GM21717 (cell line): ENCODE measurements around the gene VPS52.
A peak's percentile ranks its signal among the peaks of the same experiment; 100 is the strongest.

Experiments used
- ATAC-seq: cut with Tn5 transposase; IDR thresholded peaks from one replicate; pipeline ENCODE4 v1.9.1; 2021; ENCODE audit warnings: mild to moderate bottlenecking, moderate library complexity; ENCODE audit not compliant: unreplicated experiment

The VPS52 gene

GRCh38 chr6:33271468-33272274 lies at the start of gene VPS52, which contains the start of gene RPS18:
TSS of gene VPS52 (minus strand) at chr6:33271876. CDS start at chr6:33271675, 201 bp downstream.
TSS of gene RPS18 (plus strand) at chr6:33272075. CDS start at chr6:33272120, 45 bp downstream.
- peak; percentile 54 for ATAC-seq

GRCh38 chr6:33321227-33321626 lies 49.6 kb upstream of the VPS52 start:
- ATAC-seq: no peak

DNA sequence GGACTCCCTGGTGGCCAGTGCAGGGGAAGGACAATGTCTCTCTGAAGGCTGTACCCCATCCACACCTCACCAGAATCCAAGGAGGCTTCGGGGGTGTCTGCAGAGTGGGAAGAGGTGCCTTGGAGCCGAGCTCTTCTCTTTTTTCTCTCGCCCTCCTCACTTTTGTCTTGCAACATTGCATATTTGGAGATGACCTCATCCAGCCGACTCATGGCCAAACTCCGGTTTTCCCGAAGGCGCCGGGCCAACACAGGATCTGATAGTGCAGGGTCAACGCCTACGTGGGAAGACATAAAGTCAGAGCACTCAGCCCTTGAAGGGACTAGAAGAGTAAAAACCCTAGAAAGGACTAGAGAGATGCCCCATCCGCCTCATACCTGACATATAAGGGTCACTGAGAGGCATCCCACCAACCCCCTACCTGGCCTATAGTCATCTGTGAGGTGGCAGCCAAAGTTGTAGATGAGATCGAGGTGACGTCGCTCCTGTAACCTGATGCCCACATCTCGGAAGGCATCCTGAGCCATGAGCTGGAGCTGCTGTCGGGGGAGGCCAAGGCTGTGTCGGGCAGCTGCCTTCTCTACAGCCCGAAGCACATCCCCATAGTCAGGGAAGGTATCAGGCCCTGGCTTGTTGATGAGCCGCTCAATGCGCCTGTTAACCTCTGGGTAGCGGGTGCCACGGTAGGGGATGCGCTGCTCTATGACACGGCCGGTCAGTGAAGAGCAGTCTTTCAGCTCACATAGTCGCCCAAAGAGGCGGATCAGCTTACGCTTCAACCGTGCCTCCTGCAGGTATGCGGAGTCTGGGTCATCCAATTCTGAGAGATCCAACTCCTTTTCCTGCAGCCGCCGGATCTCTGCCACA lies 48.9 kb upstream of the VPS52 start:
- no peak for ATAC-seq

- no peak for ATAC-seq
Measured at GRCh38 chr6:33319939-33320314, 48.3 kb upstream of the VPS52 start.

GRCh38 chr6:33318426-33319073 lies 46.9 kb upstream of the VPS52 start:
- no peak for ATAC-seq

DNA sequence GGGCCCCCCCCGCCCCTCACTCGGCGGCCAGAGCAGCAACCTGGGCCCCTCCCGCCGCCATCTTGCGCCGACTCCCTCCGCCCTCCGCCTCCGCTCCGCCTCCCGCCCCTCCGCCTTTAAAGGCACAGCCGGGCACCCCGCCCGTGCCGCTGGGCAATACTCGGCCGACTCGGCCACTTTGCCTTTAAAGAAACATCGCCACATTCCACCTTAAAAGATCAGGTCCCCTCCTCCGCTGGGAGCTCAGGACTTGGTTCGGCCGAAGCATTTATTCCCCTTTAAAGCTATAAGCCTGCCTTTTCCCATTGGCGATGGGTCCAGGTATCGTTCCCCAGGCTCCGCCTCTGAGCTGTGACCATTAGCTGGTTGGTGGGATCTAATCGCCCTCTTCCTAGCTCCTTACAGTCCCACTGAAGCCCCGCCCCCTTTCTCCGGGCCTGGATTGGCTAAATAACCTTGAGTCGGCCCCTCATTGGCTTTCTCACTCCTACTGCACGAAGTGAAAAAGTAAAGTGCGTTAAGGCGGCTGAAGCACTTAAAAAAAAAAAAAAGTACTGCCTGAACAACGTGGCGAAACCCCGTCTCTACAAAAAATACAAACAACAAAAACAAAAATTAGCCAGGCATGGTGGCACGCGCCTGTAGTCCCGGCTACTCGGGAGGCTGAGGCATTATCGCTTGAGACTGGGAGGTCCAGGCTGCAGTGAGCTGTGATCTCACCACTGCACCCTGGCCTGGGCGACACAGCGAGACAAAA lies 46.2 kb upstream of the VPS52 start, which contains the start of gene ZBTB22:
TSS of gene ZBTB22 (minus strand) at position 76 of the 757 bp plus-strand sequence. CDS start 828 bp downstream, outside the sequence.
- ATAC-seq: peak; percentile 40

GRCh38 chr6:33317419-33317668 lies 45.7 kb upstream of the VPS52 start:
- ATAC-seq: no peak

DNA sequence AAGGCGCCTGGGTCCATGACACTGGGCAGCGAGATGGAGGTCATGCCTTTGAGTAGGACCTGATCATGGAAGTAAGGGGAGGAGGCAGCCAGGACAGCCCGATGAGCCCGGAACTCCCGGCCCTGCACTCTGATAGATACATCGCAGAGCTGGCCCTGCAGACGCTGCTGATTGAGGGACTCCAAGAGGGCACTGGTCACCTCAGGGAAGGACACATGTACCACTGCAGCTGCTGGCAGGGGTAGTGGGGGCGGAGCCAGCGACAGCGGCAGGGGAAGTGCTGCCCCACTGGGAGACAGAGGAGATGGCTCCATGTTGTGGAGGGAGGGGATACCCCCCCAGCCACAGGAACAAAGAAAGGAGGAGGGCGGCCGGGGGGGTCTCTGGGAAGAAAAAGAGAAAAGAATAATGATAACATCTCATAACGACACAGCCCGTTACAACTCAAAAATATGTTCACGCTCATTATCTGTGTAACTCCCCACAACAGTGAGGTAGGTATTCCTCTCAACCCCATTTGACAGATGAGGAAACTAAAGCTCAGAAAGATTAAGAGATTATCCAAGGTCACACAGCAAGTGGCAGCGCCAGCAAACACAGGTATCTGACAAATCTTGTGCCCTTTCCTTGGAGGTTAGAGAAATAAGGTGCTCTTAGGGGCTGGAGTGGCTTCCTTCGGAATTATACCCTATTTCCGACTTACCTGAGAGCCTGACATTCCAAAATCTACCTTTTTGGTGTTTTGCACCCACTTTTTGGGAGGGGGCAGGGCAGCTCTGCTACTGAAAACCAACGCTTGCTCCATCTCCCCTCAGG lies 45.1 kb upstream of the VPS52 start:
- no peak for ATAC-seq

DNA sequence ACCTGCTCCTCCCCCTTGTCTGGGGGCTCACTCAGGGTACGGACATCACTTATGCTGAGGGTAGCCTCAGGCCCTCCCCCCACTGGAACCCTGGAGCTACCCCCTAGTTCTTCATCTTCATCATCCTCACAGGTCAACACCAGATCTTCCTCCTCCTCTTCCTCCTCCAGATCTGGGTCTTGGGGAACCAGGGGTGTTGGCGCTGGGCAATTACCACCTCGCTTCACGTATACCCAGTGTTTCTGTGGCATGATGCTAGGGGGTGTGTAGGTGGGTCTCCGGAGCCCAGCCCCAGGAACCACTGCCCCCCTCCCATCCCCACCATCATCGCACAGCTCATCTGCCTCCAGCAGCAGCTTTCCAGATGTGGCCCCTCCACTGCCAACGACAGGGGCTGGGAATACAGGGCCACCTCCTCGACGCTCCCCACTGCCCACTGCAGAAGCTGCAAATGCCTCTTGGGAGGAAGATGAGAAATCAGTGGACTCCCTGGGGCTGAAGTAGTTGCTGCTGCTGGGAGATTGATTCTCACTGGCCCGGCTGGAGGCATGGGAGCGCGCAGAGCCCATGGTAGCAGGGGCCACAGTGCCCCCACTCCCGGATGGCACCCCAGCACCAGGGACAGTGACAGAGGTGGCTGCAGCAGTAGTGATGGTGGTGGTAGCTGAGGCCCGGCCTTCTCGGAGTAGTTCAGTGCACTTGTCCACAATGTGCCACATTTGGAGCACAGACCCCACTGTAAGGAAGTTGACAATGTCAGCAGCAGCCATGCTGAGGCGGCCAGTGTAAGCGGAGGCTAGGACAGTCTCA lies 44.3 kb upstream of the VPS52 start:
- ATAC-seq: no peak

- no peak for ATAC-seq
Measured at GRCh38 chr6:33314943-33315792, 43.5 kb upstream of the VPS52 start.

DNA sequence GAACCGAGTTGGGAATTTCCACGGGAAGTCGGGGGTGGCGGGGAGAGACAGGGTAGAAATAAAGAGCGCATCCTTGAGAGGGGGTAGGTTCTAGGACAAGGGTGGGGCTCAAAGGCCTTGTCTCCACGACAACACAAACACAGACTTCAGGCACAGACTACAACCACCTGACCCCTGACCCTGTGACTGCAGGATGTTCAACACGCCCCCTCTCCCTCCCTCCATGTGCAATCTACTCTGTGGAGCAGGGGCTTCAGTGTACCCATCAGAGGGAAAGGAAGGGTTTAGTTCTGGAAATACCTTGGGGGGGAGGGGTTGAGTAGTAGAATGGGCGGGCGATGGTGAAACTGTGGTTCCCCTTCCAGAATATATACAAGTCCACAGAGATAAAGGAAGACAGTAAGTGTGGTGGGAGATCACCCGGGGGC lies 42.9 kb upstream of the VPS52 start:
- no peak for ATAC-seq

DNA sequence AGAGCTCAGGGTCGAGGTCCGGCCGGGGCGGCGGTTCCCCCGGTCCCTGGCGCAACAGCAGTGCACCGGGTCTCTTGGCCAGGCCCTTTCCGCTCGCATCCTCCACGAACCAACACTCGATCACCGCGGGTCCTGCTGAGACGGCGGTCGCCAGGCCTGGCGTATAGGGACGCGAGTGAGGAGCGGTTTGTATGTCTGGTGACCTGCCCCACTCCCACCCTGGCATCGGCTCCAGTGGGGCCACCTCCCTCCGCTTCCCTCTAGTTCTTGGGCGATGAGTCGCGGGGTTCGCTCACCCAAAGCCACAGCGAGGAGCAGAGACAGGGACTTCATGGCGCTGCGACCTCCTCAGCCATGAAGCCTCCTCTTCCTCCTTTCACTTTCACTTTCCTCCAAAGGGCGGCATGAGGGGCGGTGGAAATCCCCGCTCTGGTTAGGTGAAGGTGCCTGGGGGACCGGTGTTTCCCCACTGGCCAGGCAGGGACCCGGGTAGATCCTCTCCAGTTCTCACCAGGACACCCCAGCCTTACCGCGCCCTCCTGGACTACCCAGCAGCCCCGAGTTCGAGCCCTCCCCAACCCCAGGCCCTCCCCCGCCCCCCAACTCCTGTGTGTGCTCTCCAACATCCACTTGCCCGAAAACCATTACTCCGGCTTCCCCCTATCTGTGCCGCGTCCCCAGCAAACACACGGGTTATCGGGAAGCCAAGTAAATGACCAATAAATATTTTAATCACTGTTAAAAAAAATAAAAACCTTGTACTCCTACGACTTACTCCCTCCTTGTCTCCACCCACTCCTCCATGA lies 42.2 kb upstream of the VPS52 start, which contains the start of gene TAPBP:
TSS of gene TAPBP (minus strand) at position 370 of the 806 bp plus-strand sequence. CDS start at position 333, 37 bp downstream.
- peak; percentile 32 for ATAC-seq

DNA sequence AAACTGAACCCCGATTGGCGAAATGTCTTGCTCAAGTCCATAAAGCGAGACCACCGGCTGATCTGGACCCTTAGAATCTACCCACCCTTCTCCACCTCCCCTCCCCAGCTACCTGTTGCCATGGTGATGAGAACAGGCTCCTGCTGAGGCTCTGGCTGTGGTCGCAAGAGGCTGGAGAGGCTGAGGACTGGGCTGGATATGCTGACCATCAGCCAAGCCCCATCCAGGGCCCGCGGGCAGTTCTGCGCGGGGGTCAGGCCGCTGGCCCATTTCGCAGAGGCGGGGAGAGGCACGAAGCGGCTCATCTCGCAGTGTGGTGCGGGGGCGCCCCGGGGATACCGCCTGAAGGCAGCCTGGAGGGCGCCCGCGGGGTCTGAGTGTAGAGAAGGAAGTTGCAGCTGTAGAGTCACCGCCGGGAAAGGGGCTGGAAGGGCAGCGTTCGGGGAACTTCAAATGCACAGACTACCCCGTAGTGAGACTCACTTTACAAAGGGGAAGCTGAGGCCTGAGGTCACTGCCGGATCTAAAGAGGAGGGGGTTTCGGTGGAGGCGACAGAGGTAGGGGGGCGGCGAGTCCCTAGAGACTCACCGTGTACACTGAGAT lies 41.5 kb upstream of the VPS52 start:
- peak; percentile 5 for ATAC-seq

DNA sequence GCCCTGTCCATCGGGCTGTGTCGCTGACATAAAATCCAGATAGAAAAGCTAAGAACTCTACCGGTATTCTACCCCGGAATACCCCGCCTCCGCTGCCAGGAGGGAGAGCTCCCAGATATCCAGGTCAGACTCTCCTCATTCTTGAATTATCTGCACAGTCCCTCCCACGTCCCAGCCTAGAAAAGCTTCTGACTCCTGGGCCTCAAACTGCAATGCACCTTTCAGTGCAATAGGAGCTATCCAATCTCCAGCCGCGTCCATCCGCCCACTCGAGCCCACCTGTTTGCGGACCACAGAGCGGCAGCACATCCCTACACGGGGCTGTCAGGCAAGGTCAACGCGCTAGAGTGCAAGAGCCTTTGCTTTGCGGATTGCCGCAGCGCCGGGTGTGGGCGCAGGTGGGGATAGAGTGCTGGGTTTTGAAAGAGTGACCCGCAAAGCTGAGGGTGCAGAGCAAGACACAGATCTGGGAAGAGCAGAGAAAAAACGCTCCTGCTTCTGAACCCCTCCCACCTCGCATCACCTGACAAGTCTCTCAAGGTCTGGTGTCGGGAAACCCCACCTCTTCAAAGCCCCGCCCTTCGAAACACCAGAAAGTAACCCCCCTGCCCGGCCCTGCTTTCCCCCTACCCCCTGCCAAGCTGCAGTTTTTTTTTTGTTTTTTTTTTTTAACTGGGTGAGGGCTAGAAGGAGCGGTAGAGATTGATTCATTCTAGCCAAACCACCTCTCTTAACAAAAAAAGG lies 40.9 kb upstream of the VPS52 start:
- ATAC-seq: no peak

GRCh38 chr6:33306356-33306755 lies 34.7 kb upstream of the VPS52 start:
- no peak for ATAC-seq

DNA sequence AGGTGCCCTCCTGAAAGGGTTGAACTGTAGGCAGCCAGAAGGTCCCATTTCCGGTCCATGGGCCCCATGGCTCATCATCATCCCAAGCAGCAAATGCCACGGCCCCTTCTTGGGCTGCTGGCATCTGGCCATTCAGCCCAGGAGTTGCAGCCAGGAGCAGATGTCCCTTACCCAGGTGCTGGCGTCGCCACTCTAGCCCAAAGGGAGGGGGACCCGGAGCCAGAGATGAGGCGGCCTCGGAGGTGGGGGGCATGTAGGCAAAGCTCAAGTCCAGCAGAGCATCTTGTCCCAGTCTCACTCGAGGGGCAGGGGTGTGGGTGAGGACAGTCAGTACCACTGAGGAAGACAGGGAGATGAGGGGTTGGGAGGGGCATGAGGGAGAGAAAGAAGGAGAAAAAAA lies 33.4 kb upstream of the VPS52 start:
- no peak for ATAC-seq
